ENCODE measurements around the gene DDR1.

The DDR1 gene

GRCh38 chr6:30883685-30884520 is at the start of gene DDR1:
DDR1 (plus strand) TSS chr6:30884519; CDS start chr6:30888730, 4,211 bp downstream.
- DNase-seq (ENCODE audit: low spot score), result peak; percentile 90
- no peak for TF ChIP-seq CTCF (conservative IDR thresholded peaks at IDR 0.05; ENCODE audit: low read depth)
- H3K27ac ChIP-seq, result peak within 1 kb of the TSS; percentile 99
- ChIA-PET POLR2A (ENCODE audit: low non-redundant PET) (interaction anchor here (1.3 kb wide), 1 partner anchor 27 kb away, joined by 4 read pairs; no protein-coding TSS in a partner anchor), CTCF (interaction anchor here (0.6 to 3.0 kb wide), 5 partner anchors 30 to 773 kb away, joined by 3 to 13 read pairs (median 4); partner anchors contain the start of gene VARS2)

GRCh38 chr6:30834646-30835045 is 49.7 kb upstream of the DDR1 start:
- H3K27ac ChIP-seq, result no peak overlapping the region
- TF ChIP-seq CTCF (conservative IDR thresholded peaks at IDR 0.05; ENCODE audit: low read depth), result no peak
- ChIA-PET POLR2A (ENCODE audit: low non-redundant PET) (no interaction called here), CTCF (interaction anchor here (0.8 kb wide), 1 partner anchor 245 kb away, joined by 3 read pairs; no protein-coding TSS in a partner anchor)
- DNase-seq (ENCODE audit: low spot score), result no peak

GRCh38 chr6:30835576-30835975 is 48.7 kb upstream of the DDR1 start:
- H3K27ac ChIP-seq, result peak overlapping the region; percentile 72
- CTCF ChIA-PET, result no interaction called here
- POLR2A ChIA-PET (ENCODE audit: low non-redundant PET), result interaction anchor here (0.7 kb wide), 1 partner anchor 46 kb away, joined by 4 read pairs; no protein-coding TSS in a partner anchor

GRCh38 chr6:30836431-30836866 is 47.9 kb upstream of the DDR1 start:
- POLR2A ChIA-PET (ENCODE audit: low non-redundant PET), result no interaction called here
- TF ChIP-seq CTCF (conservative IDR thresholded peaks at IDR 0.05; ENCODE audit: low read depth), result no peak
- no peak for DNase-seq (ENCODE audit: low spot score)
- CTCF ChIA-PET, result interaction anchor here (0.7 to 1.5 kb wide), 2 partner anchors 8 to 44 kb away, joined by 5 read pairs; no protein-coding TSS in a partner anchor
- H3K27ac ChIP-seq, result peak overlapping the region; percentile 77

More at GRCh38 chr6:30835576-30835975, 48.7 kb upstream of the DDR1 start:
- no peak for DNase-seq (ENCODE audit: low spot score)
- TF ChIP-seq CTCF (conservative IDR thresholded peaks at IDR 0.05; ENCODE audit: low read depth), result no peak

GRCh38 chr6:30836957-30837356 is 47.4 kb upstream of the DDR1 start:
- ChIA-PET POLR2A (ENCODE audit: low non-redundant PET) (no interaction called here), CTCF (interaction anchor here (1.5 kb wide), 1 partner anchor 44 kb away, joined by 5 read pairs; no protein-coding TSS in a partner anchor)
- no peak for DNase-seq (ENCODE audit: low spot score)
- H3K27ac ChIP-seq, result peak overlapping the region; percentile 77
- no peak for TF ChIP-seq CTCF (conservative IDR thresholded peaks at IDR 0.05; ENCODE audit: low read depth)

- TF ChIP-seq CTCF (conservative IDR thresholded peaks at IDR 0.05; ENCODE audit: low read depth), result no peak
- CTCF ChIA-PET, result interaction anchor here (1.5 kb wide), 1 partner anchor 43 kb away, joined by 5 read pairs; no protein-coding TSS in a partner anchor
- POLR2A ChIA-PET (ENCODE audit: low non-redundant PET), result no interaction called here
- no peak for DNase-seq (ENCODE audit: low spot score)
- H3K27ac ChIP-seq, result no peak overlapping the region
Measured at GRCh38 chr6:30837432-30837831, 46.9 kb upstream of the DDR1 start.
